Activated T-helper 2 cell treated with anti-CD3 and anti-CD28 coated beads, Interferon-gamma antibody, Interleukin-2, Interleukin-4, amounts not matched to agents 10 μg/mL and 5 μg/mL and 100 μg/mL, durations not matched to agents 14 hours and 24 hours and 36 hours (primary cell): ENCODE results near the gene TAF1D. TPM values are rescaled to one million over a fixed set of nuclear protein-coding genes. Genes with fewer than 3 reads are reported as not detected.

ENCODE experiments used
- DNase-seq: peaks from one replicate; pipeline ENCODE4 v3.0.0; 2021; ENCODE audit warnings: low spot score
- H3K27ac Mint-ChIP-seq: one replicate; pipeline ENCODE4 v1.8.0; 2021; ENCODE audit warnings: mixed read lengths
- H3K27me3 Mint-ChIP-seq: one replicate; pipeline ENCODE4 v1.8.0; 2021; ENCODE audit warnings: low read depth, mixed read lengths
- H3K36me3 Mint-ChIP-seq: one replicate; pipeline ENCODE4 v1.8.0; 2021; ENCODE audit warnings: low read depth, mixed read lengths
- H3K4me1 Mint-ChIP-seq: one replicate; pipeline ENCODE4 v1.8.0; 2021; ENCODE audit warnings: low read depth, mixed read lengths
- H3K4me3 Mint-ChIP-seq: one replicate; pipeline ENCODE4 v1.8.0; 2021; ENCODE audit warnings: low read depth, mild to moderate bottlenecking, moderate library complexity, mixed read lengths
- H3K9me3 Mint-ChIP-seq: one replicate; pipeline ENCODE4 v1.8.0; 2021; ENCODE audit warnings: mixed read lengths
- intact Hi-C: fragments of 100-400 bp; cut with micrococcal nuclease; formaldehyde crosslinking; loops from one replicate; pipeline ENCODE4 v1.15.1; 2023
- total RNA-seq: library from RNA; stranded (reverse); gene quantifications from 2 replicates; pipeline ENCODE4 v1.2.3, GENCODE V29; 2022

TAF1D gene
- total RNA-seq, 1 donor from 2014 or later, result 344 TPM

DNA sequence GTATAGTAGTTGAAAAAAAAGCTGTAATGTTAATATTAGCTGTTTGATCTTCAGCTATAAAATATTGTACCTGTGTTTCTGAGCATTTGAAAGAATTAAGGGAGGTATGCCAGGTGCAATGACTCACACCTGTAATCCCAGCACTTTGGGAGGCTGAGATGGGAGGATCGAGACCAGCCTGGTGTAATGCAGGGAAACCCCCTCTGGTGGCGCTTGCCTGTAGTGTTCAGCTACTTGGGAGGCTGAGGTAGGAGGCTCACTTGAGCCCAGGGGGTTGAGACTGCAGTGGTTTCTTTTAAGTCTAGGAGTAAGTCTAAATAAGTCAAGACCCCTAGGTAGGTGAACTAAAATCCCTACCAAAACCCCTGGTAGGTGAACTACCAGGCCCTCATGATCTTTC, 37.1 kb downstream of the TAF1D start:
- no peaks in the 10 kb centered on the region for H3K27me3 Mint-ChIP-seq
- intact Hi-C loops, result no loop called here
- H3K27ac Mint-ChIP-seq, result no peak overlapping the region
- H3K4me3 Mint-ChIP-seq, result no peak overlapping the region
- H3K36me3 Mint-ChIP-seq, result peaks cover 79% of the 10 kb centered on the region
- no peak for DNase-seq
- H3K4me1 Mint-ChIP-seq, result peaks cover 3% of the 10 kb centered on the region
- H3K9me3 Mint-ChIP-seq, result peaks cover 13% of the 10 kb centered on the region

- Mint-ChIP-seq H3K36me3 (peaks cover 82% of the 10 kb centered on the region), H3K27ac (no peak overlapping the region), H3K4me1 (peaks cover 3% of the 10 kb centered on the region), H3K4me3 (no peak overlapping the region), H3K27me3 (no peaks in the 10 kb centered on the region), H3K9me3 (no peaks in the 10 kb centered on the region)
- no peak for DNase-seq
- intact Hi-C loops, result no loop called here
Measured at GRCh38 chr11:93700830-93701229, 40.5 kb downstream of the TAF1D start.

DNA sequence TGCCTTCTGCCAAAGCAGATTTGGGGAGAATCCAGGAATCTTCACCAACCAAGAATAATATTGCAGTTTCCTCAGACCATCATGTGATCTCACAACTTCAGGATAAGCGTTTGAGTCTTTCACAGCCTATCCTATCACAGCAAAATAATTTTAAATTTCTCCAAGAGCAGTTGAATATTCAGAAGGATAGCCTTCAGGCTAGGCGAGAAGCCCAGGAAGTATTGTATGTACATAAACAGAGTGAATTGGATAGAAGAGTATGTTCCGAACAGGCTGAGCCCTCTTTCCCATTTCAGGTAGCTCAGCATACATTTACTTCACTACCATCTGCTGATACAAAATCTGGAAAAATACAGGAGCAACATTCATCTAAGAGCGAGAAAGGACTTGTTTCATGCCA, 43.7 kb downstream of the TAF1D start:
- intact Hi-C loops, result no loop called here
- H3K9me3 Mint-ChIP-seq, result no peaks in the 10 kb centered on the region
- H3K27ac Mint-ChIP-seq, result no peak overlapping the region
- no peaks in the 10 kb centered on the region for H3K27me3 Mint-ChIP-seq
- no peak overlapping the region for H3K4me3 Mint-ChIP-seq
- H3K36me3 Mint-ChIP-seq, result peaks cover 71% of the 10 kb centered on the region
- peaks cover 3% of the 10 kb centered on the region for H3K4me1 Mint-ChIP-seq
- DNase-seq, result no peak

GRCh38 chr11:93694557-93694956, 46.7 kb downstream of the TAF1D start:
- Mint-ChIP-seq H3K36me3 (peaks cover 72% of the 10 kb centered on the region), H3K4me3 (no peak overlapping the region), H3K27me3 (no peaks in the 10 kb centered on the region), H3K27ac (no peak overlapping the region), H3K4me1 (peaks cover 9% of the 10 kb centered on the region), H3K9me3 (no peaks in the 10 kb centered on the region)
- intact Hi-C loops, result no loop called here
- DNase-seq, result no peak

DNA sequence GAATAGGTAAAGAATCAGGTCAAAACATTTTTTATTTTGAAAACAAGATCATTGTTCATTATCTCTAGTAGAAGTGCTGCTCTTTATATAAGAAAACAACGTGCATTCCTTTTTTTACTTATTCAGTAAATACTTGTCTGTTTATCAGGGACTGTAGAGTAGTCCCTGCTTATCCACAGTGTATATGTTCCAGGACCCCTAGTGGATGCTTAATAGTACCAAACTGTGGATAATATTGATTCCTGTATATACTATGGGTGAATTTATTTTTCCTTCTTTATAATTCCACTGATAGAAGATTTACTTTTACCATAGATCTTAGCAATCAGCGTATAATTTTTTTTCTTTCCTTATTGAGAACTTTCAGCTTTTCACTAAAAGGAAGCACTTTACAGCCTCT, 47.2 kb downstream of the TAF1D start:
- no peaks in the 10 kb centered on the region for H3K27me3 Mint-ChIP-seq
- DNase-seq, result no peak
- H3K9me3 Mint-ChIP-seq, result no peaks in the 10 kb centered on the region
- H3K27ac Mint-ChIP-seq, result no peak overlapping the region
- H3K4me1 Mint-ChIP-seq, result peaks cover 11% of the 10 kb centered on the region
- intact Hi-C loops, result no loop called here
- H3K4me3 Mint-ChIP-seq, result no peak overlapping the region
- peaks cover 72% of the 10 kb centered on the region for H3K36me3 Mint-ChIP-seq

GRCh38 chr11:93689240-93689639, 52.1 kb downstream of the TAF1D start:
- intact Hi-C loops, result loop anchor here (1.0 kb wide), 1 partner anchor 49 kb away; no protein-coding TSS in a partner anchor
- Mint-ChIP-seq H3K27ac (peak overlapping the region; percentile 83), H3K27me3 (no peaks in the 10 kb centered on the region), H3K4me3 (no peak overlapping the region), H3K9me3 (no peaks in the 10 kb centered on the region), H3K36me3 (peaks cover 69% of the 10 kb centered on the region), H3K4me1 (peaks cover 28% of the 10 kb centered on the region)
- DNase-seq, result no peak

DNA sequence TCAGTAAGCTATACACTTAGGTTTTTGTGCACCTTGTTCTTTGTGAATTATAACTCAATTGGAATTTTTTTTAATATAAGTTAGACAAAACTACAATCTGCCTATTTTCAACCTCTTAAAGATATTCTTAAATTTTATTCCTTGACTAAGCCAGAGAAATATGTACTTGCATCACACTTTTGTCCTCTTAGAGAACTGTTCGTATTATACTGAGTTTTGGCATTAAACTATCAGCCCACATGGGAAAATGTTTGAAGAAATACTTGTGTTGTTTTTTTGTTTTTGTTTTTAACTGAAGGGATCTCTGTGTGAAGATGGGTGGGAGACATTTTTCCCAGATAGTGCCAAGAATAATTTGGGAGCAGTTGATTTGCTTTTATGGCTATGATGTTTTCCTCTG, 54.5 kb downstream of the TAF1D start:
- Mint-ChIP-seq H3K27me3 (no peaks in the 10 kb centered on the region), H3K9me3 (no peaks in the 10 kb centered on the region), H3K4me1 (peaks cover 31% of the 10 kb centered on the region), H3K27ac (no peak overlapping the region), H3K36me3 (peaks cover 80% of the 10 kb centered on the region), H3K4me3 (no peak overlapping the region)
- DNase-seq, result no peak
- intact Hi-C loops, result no loop called here

DNA sequence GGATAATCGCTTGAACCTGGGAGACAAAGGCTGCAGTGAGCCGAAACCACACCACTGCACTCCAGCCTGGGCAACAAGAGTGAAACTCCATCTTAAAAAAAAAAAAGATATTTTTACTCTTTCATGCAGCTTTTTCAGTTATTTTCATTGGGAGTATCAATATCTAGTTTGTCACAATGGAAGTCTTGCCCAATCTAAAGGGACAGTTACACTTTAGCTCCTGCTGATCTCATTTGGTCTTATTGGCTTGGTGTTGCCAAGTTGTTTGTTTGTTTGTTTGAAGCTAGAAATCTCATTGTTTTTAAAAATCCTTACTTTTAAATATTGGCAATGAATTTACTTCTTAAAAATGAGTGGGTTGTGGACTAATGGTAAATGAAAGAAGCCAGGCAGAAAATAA, 55.1 kb downstream of the TAF1D start:
- intact Hi-C loops, result no loop called here
- H3K36me3 Mint-ChIP-seq, result peaks cover 81% of the 10 kb centered on the region

More for the DNA sequence above, 55.1 kb downstream of the TAF1D start:
- Mint-ChIP-seq H3K4me3 (no peak overlapping the region), H3K4me1 (peaks cover 29% of the 10 kb centered on the region), H3K27me3 (no peaks in the 10 kb centered on the region), H3K9me3 (no peaks in the 10 kb centered on the region), H3K27ac (peak overlapping the region; percentile 5)
- no peak for DNase-seq

Other genes starting within 250 kb of the TAF1D start
- gene SMCO4, start 198.1 kb downstream of the TAF1D start, total RNA-seq, result 40.8 and 41.5 TPM in 2 replicates
- 30.0 and 31.8 TPM in 2 replicates for gene CEP295, start 79.8 kb downstream of the TAF1D start, total RNA-seq
- gene C11orf54, start 177 bp upstream of the TAF1D start, total RNA-seq, result 19.3 and 21.2 TPM in 2 replicates
- 48.5 and 50.8 TPM in 2 replicates for gene MED17, start 42.8 kb upstream of the TAF1D start, total RNA-seq
- not detected in 2 replicates for gene VSTM5, start 109.1 kb upstream of the TAF1D start, total RNA-seq